CD4-positive, alpha-beta T cell treated with Interleukin-12 subunit alpha and Interleukin-12 subunit beta, for 1 hour (primary cell): ENCODE results near the gene IL17REL.

Experiments used
- DNase-seq: peaks from one replicate; pipeline ENCODE4 v3.0.0-alpha.2; 2020

The IL17REL gene

DNA sequence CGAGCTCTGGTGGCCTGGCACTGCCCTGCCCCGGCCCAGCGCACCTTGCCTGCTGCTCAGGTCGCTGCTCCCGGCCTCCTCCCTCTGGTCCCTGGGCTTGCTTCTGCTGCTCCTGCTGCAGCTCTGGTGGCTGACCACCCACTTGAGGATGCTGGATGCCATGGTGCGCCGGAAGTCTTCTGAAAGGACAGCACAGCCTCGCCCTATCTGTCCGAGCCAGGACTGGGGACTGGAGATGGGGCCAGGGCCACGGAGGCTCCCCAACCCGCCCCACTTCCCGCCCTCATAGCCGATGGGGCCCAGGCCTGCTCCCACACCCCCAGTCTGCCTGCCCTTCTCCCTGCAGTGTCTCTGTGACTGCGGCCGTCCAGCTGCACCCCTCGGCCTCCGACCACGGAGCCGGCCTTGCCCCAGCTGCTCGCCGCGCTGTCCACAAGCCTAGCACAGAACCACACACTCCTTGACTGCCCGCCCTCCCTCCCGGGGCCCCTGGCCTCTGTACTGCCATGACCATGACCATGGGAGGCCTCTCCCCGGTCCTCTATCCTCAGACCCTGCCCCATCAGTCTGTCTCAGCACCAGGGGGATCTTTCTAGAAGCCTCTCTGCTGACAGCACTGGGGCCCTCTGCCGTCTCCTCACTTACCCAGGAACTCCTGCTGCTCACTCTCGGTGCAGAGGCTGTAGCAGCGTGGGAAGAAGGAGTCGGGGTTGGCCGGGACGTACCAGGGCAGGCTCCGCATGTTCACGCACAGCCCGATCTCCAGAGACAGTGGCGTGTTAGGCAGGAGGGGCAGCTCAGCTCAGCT is 32.9 kb upstream of the IL17REL start:
- DNase-seq: no peak

DNA sequence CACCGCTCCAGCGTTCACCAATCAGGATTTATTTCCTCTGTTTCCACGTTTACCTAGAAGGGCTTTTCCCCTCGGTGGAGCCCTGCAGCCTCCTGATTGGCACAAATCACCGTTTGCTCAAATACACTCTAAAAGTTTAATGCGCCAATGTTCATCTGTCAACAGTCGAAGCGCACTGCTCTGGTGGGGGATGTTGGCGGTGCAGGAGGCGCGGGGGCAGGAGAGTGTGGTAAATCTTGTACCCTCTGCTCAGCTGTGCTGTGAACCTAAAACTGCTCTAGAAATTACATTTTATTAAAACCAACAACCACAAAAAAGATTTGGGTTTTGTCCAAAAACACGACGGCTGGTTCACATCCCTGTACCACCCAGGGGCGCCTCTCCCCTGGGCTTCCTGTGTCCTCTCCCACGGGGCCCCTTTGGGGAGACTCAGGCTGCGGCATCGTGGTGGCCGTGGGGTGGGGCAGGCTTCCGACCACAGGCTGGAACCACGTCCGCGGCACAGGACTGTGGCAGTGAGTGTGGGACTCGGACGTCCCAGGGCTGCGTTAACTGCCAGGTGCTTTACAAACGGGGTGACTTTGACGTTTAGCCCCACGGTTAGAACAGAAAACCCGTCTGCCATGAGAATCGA is 32.0 kb upstream of the IL17REL start:
- DNase-seq: no peak

DNA sequence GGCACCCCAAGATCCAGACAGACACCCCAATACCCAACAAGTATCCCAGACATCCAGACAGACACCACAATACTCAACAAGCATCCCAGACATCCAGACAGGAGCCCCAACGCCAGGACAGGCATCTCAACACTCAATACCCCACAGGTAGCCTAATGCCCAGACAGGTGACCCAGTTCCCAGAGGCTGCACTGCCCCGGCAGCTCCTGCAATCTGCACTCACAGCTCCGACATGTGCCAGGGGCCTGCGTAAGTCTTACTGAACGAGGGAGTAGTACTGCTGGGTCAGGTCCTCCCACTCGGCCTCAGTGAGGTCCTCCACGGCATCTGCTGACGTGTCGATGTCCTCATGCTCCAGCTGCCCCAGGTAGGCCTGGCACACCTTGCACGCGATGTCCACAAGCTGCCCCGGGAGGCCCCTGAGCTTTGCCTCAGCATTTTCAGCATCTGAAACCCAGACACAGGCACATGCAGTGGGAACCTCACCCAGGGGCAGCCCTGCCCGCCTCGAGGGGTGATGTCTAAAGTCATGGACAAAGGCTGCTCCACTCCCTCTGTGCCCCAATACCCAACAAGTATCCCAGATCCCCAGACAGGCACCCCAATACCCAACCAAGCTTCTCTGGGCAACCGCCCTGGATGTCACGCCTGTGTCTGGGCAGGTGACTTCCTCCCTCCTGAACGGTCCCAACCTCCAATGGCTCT is 28.9 kb upstream of the IL17REL start:
- no peak for DNase-seq

DNA sequence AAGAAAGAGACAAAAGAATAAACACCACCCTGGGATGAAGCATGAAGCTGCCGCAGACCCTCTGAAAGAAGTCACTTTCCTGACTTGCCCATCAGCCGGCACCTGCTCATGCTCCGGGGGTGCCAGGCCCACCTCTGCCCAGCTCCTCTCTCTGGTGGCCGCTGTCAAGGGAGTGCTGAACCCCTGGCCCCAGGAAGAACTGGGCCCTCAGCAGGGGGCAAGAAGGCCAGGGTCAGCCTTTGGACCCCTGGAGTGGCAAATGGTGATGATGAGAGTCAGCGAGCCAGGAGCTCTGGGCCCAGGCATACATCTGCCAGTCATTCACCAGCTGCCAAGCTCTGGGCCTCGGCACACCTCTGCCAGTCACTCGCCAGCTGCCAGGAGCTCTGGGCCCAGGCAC is 28.2 kb upstream of the IL17REL start:
- no peak for DNase-seq

DNA sequence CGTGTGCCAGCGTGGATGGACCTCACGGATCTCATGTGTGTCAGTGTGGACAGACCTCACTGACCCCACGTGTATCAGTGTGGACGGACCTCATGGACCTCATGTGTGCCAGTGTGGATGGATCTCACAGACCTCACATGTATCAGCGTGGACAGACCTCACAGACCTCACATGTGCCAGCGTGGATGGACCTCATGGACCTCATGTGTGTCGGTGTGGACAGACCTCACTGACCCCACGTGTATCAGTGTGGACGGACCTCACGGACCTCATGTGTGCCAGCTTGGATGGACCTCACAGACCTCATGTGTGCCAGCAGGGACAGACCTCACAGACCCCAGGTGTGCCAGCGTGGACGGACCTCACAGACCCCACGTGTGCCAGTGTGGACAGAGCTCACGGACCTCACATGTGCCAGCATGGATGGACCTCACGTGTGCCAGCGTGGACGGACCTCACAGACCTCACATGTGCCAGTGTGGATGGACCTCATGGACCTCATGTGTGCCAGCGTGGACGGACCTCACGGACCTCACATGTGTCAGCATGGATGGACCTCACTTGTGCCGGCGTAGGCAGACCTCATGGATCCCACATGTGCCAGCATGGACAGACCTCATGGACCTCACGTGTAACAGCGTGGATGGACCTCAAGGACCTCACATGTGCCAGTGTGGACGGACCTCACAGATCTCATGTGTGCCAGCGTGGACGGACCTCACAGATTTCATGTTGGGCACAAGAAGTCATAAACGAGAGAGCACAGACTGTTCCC is 27.3 kb upstream of the IL17REL start:
- DNase-seq: no peak

DNA sequence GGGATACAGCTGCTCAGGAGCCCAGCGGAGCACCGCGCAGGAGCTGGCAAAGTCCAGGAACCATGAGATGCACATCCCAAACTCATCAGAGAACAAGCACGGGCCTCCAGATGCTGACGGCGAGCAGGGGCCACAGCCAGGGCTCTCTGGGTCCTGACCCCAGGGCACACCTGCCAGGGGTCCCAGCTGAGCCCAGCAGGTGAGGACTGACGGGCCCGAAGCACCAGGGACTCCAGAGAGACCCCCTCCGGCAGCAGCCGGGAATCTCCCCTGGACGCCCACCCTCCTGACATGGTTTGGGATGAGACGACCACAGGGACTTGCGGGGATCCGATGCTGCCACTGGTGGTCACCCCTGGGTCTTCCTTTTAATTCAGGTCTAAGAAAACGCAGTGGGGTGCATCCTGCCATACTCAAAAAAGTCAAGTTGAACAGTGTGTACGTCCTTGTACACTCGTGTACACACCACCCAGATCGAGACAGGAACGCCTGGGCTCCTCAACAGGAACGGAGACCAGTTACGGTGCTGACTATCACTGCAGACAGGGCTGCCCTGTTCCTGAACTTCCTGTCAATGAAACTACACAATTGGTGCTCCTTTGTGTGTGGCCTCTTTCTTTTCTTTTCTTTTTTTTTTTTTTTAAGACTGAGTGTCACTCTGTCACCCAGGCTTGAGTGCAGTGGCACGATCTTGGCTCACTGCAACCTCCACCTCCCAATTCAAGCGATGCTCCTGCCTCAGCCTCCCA is 23.6 kb upstream of the IL17REL start:
- DNase-seq: no peak

DNA sequence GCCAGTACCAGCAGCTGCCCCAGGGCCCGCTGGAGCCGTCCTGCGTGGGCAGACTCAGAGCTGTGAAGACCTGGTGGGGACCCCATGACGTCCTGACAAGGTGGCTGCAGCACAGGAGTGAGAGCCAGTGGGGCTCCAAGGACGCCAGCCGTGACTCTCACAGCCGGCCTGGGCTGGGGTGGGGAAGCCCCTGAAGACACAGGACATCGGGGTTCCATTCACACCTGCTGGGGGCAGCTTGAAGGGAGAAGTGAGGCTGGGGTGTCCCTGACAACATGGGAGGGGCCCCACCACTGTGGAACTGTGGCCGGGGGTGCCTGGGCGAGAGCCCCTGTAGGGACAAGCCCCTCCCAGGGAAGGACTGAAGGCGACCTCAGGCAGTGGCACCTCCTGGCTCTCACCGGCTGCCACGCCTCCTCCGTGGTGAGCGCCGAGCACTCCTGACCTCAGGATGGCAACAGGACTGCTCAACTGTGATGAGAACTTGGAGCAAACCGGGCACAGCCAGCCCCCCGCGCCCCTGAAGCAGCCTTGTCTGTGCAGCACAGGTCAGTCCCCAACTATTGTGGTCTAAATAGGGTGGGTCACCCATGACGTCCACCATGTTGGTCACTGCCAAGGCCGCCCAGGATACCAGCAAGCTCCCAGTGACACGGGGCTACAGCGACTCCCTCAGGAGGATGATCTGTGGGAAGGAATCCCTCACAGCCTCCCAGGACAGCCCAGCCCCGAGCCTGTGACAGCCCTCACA is 22.7 kb upstream of the IL17REL start:
- DNase-seq: no peak

DNA sequence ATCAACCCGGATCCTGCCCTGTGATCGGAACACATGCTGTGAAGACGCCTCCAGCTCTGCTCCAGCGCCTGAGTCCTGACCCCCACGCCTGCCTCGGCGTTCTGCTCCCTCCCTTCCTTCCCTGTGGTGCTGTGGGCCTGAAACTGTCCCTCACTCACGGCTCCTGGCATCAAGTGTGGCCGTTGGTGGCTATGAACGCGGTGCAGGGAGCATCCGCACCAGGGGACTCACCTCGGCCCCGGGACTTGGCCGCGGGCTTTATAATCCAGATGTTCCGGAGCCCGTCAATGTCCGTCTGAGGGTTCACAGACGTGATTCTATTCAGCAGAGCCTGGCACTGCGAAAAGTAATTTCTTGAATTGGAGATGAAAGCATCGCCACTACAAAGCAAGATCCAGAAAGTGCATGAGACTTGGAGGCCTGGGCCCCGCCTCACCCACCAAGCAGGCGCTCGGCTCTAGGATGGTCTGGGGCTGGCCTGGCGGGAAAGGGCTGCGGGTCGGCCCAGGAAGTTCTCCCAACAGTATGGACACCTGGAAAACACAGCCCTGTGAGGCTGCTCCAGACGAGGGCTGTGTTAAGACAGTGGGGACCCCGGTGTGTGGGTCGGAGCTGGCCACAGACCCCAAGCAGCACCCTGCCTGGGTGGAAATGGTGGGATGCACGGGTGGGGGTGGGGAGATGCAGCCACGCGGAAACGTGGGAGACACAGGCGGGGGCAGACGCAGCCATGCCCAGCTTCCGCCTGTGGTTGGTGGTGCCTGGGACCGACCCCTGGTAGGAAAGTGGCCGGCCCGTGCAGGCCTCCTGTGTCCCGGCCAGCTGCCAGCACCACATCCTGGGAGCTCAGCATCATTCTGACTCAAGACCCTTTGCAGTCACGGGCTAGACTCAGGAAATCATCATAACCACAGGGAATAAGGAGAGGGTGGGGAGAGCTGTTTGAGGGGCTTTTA is 21.8 kb upstream of the IL17REL start:
- DNase-seq: no peak

DNA sequence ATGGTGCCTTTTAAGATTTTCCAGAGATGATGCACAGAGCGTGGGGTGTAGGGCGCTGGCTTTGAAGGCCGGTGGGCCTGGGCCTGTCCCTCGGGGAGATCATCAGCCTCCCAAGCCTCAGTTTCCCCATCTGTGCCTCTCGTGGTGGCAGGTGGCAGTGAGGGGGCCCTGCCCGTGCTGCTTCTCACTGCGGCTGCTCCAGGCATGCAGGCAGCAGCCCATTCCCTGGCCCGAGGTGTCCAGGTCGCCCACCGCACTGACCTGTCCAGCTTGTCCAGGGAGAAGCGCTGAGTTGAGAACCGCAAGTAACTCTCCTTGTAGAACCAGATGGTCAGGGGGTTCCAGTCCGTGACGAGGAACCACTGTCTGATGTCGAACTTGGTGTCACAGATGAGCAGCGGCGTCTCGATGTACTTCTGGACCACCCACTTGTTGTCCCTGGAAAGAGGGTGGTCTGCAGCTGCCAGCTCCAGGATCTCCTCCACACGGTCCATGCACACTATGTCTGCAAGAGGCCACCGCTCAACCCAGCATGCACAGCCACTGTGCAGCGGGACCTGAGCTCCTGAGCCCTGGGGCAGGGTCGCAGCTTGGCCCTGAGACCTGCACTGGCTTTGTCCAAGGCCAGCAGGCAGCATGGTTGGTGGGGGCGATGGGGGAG is 20.5 kb upstream of the IL17REL start:
- no peak for DNase-seq

DNA sequence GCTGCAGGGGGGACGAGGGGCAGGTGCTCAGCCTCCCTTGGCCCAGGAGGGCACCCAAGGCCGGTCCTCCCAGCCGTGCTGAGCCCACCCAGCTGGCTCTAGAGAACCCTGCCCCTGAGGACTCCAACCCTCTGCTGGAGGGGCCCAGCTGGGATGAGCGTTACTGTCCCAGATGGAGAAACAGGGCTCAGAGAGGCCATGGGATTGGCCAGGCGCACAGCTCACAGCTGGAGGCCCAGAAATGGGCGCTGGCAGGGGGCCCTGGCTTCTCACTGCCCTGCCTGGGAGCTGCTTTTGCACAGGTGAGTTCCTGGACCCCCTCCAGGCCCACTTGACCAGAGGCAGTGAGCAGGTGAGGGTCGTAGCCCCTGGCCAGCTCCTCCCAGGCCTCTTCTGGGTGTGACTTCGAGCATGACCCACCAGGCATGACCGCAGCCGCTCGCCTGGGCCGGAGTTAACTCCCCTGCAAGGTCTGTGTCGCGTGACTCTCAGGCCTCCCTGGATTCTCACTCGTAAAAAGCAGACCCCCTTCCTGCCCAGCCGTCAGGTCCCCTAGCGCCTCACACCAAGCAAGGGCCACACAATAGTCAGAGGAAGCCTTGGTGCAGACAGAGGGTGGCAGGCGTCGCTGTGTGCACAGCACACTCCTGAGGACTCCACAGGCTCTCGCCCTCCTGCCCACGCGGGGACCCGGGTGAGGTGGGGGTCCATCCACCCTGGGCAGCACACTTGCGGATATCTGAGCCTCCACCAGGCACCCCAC is 19.7 kb upstream of the IL17REL start:
- DNase-seq: no peak

DNA sequence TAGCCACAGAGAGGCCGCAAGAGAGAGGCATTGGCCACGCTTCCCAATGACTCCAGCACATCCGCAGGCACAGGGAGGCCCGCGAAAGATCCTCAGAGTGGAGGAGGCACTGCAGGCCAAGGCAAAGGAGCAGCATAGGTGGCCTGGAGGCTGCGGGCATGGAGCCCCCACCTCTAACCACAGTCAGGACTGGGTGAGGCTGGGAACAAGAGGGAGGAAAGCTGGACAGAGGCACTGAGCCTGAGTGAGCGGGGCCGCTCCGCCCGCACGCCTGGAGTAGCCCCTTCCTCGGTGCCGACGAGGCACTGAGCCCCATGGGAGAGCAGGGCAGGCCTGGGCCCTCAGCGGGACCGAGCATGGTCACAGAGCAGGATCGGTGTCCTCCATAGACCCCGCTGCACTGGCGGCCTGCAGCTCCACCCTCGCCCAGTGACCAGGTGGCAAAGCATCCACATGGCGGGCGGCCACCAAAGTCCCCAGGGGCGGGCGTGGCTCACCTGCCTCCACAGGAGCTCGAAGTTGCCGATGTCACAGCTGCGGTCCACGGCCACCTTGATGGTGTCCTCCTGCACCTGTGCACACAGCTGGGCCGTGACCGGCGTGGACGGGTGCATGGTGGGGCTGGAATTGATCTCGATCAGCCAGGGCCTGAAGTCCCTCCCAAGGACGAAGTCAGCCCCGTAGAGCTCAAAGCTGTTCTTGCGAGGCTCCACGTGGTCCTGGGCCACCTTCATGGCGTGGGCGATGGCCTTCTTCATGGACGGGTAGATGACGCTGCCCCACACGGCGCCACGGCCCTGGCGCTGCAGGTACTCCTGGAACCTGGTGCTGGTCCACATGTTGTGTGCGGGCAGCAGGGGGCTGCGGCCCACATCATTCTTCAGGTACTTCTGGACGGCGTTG is 18.9 kb upstream of the IL17REL start:
- no peak for DNase-seq

DNA sequence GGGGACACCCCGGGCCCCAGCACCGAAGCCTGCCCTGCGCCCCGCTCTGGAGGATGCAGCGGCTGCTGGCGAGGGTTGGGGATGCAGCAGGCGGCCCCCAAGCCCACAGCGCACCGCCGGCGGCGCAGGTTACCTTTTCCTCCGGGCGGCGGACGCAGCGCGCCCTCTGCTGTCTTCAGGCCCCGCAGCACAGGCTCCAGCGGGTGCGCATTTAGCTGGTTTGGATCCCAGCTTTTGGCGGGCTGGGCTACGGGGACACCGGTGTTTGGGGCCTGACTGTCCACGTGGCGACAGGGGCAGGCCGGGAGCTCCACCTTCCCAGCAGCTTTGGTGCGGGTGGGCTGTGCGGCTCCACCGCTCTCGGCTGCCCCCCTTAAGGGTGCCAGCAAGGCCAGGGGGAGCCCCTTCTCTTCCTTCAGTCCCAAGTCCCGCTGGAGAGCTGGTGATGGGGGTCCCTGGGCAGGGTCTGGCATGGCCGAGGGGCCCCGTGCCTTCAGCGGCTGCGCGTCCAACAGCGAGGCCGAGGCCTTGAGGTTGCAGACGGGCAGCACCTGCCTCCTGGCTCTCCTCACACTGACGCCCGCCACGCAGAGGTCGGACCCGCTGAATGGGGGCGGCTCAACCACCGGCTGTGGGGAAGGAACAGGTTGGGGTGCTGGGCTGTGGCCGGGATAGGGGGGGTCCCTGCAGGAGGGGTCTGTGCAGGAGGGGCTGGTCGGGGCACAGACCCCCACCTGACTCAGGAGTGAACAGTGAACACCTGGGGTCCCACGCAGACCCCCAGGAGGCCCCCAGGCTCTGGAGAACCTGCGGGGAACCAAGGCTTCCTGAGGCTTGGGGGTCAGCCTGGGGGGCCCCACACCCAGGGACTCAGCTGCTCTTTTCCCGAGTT is 18.0 kb upstream of the IL17REL start:
- peak; percentile 86 for DNase-seq

DNA sequence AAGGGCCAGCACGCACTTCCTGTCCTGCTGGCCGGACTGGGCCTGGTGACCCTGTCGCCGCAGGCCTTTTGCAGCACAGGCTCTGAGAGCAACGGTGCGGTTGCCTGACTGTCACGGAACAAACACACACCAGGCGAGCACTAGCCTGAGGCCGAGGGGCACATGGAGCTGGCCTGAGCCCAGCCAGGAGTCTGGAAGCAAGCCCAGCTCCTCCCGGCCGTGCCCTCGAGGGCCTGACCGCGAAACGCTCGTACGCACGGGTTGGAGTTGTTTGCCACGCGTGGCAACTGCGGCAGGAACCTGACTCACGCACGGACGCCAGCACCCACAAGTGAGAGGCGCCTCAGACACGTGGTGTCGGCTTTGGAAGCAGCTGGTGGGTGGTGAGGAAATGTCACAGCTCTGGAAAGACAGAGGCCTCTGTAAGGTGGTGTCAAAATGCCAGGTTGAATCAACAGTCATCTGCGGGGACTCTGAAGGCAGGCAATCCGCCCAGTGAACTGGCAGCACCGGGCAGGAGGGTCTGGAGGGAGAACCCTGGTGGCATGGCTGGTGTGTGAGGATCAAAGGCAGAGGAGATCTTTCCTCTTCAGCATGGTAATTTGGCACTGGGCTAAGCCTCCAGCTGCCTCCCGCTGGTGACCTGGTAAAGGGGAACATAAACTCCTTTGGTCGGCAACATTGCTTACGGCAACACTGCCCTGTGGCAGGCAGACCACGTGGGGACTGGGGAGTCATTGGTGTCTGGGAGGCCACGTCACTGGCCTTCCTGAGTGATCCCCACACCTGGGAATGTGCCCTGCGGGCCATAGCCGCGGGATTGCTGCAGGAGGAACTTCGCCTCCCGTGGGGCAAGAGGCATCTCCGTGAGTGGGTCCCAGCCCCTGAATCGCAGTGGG is 15.3 kb upstream of the IL17REL start:
- DNase-seq: peak; percentile 37

DNA sequence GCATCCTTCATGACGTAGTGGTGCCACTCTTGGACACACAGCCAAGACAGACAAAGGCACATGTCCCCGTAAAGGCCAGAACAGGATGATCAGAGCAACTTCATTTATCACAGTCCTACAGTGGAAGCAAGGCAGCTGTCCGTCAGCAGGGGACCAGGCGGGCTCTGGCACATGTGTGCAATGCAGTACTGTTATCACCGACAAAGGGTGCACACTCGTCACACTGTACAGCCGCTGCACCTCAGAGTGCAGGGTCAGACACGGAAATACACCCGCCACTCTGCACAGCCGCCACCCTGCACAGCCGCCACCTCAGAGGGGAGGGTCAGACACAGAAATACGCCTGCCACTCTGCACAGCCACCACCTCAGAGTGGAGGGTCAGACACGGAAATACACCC is 13.4 kb upstream of the IL17REL start:
- DNase-seq: no peak

DNA sequence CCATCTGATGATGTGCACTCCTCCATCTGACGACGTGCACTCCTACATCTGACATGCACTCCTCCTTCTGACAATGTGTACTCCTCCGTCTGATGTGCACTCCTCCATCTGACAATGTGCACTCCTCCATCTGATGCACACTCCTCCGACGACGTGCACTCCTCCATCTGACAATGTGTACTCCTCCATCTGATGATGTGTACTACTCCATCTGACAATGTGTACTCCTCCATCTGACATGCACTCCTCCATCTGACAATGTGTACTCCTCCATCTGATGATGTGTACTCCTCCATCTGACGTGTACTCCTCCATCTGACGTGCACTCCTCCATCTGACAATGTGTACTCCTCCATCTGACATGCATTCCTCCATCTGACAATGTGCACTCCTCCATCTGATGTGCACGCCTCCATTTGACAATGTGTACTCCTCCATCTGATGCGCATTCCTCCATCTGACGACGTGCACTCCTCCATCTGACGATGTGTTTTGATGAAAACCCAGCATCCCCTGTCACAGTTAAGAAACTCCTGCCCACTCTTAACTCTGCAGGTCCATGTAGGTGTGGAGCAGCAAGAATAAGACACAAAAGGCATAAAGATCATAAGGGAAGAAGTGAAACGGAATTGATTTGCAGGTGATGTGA is 9.7 kb upstream of the IL17REL start:
- no peak for DNase-seq
